ENCODE measurements around the gene ZXDC.

The ZXDC gene

DNA sequence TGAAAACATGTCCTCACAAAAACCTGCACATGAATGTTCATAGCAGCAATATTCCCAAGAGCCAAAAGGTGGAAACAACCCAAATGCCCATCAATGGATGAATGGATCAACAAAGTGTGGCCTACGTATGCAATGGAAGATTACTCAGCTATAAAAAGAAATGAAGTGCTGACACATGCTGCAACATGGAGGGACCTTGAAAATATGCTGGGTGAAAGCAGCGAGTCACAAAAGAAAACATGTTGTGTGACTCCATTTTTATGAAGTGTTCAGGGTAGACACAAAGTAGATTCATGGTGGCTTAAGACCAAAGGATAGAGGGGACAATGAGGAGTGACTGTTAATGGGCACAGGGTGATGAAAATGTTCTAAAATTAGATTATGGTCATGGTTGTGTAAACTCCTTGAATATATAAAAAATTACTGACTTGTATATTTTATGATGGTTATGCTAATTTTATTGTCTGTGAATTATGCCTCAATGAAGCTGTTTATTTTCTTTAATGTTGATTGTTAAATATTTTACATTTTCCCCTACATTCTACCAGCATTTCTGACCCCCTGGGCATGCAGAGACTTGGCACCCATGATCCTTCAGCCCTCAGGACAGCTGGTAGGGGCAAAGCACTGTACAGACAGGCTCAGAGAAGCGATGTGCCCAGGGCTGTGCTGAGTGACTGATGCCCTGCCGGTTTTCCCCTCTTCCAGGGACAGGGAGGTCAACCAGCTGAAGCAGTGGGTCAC, 43.2 kb downstream of the ZXDC start:
- Histone ChIP-seq H3K27ac (ENCODE audit: low read depth in 2 of 2, low read length in 2 of 2) (no peak overlapping the region), H3K4me3 (ENCODE audit: low read length in 2 of 2) (no peak overlapping the region), H3K27me3 (ENCODE audit: control insufficient read depth in 2 of 2, insufficient read depth in 2 of 2, low read length in 2 of 2) (no peaks in the 10 kb centered on the region), H3K4me1 (ENCODE audit: control insufficient read depth in 2 of 2, insufficient read depth in 2 of 2, low read length in 2 of 2) (no peaks in the 10 kb centered on the region), H3K36me3 (ENCODE audit: control insufficient read depth in 2 of 2, insufficient read depth in 2 of 2, low read length in 2 of 2) (peaks cover 0 to 18% of the 10 kb centered on the region in 2 donors), H3K9me3 (ENCODE audit: control insufficient read depth in 2 of 2, low read length in 2 of 2) (no peaks in the 10 kb centered on the region), H3K9ac (ENCODE audit: low read depth in 1 of 2, low read length in 2 of 2) (no peak overlapping the region)

DNA sequence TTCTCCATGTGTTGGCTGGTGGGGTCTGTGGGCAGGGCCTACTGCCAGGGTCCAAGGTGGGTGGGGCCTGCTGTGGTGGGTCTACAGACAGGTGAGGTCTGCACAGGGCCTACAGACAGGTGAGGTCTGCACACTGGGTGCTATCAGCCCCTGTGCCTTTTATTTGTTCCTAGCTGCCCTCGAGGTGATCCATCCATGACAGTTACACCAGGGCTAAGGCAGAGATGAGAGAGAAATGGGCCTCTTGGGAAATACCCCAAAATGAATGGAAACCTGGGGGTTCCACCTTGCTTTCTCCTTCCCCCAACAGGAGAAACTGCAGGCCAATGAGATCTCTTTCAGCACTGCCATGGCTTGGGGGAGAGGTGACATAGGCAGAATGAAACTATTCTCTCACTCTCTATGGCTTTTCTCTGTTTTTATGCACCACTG, 44.6 kb downstream of the ZXDC start:
- no peak overlapping the region for H3K4me3 ChIP-seq (ENCODE audit: low read length in 2 of 2)
- no peaks in the 10 kb centered on the region for H3K9me3 ChIP-seq (ENCODE audit: control insufficient read depth in 2 of 2, low read length in 2 of 2)
- H3K4me1 ChIP-seq (ENCODE audit: control insufficient read depth in 2 of 2, insufficient read depth in 2 of 2, low read length in 2 of 2) = no peaks in the 10 kb centered on the region
- H3K9ac ChIP-seq (ENCODE audit: low read depth in 1 of 2, low read length in 2 of 2) = no peak overlapping the region
- no peak overlapping the region for H3K27ac ChIP-seq (ENCODE audit: low read depth in 2 of 2, low read length in 2 of 2)
- no peaks in the 10 kb centered on the region for H3K27me3 ChIP-seq (ENCODE audit: control insufficient read depth in 2 of 2, insufficient read depth in 2 of 2, low read length in 2 of 2)
- peaks cover 0 to 7% of the 10 kb centered on the region in 2 donors for H3K36me3 ChIP-seq (ENCODE audit: control insufficient read depth in 2 of 2, insufficient read depth in 2 of 2, low read length in 2 of 2)

DNA sequence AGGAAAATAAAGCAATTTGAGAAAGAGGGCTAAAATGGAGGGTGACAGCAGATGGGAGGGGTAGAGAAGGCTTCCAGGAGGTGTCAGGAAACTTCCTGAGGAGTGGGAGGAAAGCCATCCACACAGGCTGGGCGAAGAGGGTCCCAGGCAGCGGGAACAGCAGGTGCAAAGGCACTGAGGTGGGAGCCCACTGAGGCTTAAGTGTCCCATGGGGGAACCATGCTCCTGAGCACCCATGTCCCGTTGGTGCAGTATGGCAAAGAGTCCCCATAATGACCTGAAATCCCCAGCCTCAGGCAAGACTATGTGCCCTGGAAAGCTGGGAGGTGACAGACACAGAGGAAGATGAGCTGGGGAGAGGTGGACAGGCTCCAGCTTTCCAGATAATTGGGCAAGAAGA, 50.9 kb downstream of the ZXDC start:
- no peak overlapping the region for H3K9ac ChIP-seq (ENCODE audit: low read depth in 1 of 2, low read length in 2 of 2)
- no peaks in the 10 kb centered on the region for H3K27me3 ChIP-seq (ENCODE audit: control insufficient read depth in 2 of 2, insufficient read depth in 2 of 2, low read length in 2 of 2)
- H3K27ac ChIP-seq (ENCODE audit: low read depth in 2 of 2, low read length in 2 of 2) = no peak overlapping the region
- no peaks in the 10 kb centered on the region for H3K9me3 ChIP-seq (ENCODE audit: control insufficient read depth in 2 of 2, low read length in 2 of 2)
- H3K36me3 ChIP-seq (ENCODE audit: control insufficient read depth in 2 of 2, insufficient read depth in 2 of 2, low read length in 2 of 2) = no peaks in the 10 kb centered on the region
- H3K4me1 ChIP-seq (ENCODE audit: control insufficient read depth in 2 of 2, insufficient read depth in 2 of 2, low read length in 2 of 2) = no peaks in the 10 kb centered on the region
- H3K4me3 ChIP-seq (ENCODE audit: low read length in 2 of 2) = no peak overlapping the region

DNA sequence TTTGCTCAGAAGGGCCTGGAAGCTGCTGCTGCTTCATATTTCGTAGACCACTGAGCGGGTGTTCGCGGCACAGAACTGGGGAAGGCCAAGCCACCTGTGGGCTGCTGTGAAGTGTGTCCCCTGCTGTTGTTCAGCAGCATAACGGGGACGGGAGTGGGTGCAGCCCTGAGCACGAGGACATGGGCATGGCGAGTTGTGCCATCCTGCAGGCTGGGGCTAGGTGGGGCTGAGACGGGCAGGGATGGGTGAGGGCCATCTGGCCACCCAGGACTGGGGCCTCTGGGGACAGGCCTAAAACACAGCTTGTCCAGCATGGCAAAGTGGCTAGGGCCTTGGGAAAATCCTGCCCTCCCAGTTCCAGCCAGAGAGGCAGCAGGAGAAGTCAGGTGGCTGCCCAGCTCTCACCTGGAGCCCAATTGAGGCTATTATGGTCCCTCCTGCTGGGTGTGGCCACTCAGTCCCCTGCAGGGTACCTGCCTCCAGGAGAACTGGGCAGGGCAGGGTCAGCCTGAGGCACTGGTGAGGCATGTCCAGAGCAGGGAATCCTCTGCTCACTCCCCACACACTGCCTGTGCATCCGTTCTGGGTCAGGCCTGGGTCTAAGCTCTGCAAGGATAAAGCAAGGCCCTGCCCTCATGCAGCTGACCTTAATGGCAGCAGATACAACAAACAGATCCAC, 51.5 kb downstream of the ZXDC start:
- Histone ChIP-seq H3K9me3 (ENCODE audit: control insufficient read depth in 2 of 2, low read length in 2 of 2) (no peaks in the 10 kb centered on the region), H3K9ac (ENCODE audit: low read depth in 1 of 2, low read length in 2 of 2) (no peak overlapping the region), H3K27me3 (ENCODE audit: control insufficient read depth in 2 of 2, insufficient read depth in 2 of 2, low read length in 2 of 2) (no peaks in the 10 kb centered on the region), H3K4me1 (ENCODE audit: control insufficient read depth in 2 of 2, insufficient read depth in 2 of 2, low read length in 2 of 2) (no peaks in the 10 kb centered on the region), H3K36me3 (ENCODE audit: control insufficient read depth in 2 of 2, insufficient read depth in 2 of 2, low read length in 2 of 2) (no peaks in the 10 kb centered on the region), H3K4me3 (ENCODE audit: low read length in 2 of 2) (no peak overlapping the region), H3K27ac (ENCODE audit: low read depth in 2 of 2, low read length in 2 of 2) (no peak overlapping the region)

DNA sequence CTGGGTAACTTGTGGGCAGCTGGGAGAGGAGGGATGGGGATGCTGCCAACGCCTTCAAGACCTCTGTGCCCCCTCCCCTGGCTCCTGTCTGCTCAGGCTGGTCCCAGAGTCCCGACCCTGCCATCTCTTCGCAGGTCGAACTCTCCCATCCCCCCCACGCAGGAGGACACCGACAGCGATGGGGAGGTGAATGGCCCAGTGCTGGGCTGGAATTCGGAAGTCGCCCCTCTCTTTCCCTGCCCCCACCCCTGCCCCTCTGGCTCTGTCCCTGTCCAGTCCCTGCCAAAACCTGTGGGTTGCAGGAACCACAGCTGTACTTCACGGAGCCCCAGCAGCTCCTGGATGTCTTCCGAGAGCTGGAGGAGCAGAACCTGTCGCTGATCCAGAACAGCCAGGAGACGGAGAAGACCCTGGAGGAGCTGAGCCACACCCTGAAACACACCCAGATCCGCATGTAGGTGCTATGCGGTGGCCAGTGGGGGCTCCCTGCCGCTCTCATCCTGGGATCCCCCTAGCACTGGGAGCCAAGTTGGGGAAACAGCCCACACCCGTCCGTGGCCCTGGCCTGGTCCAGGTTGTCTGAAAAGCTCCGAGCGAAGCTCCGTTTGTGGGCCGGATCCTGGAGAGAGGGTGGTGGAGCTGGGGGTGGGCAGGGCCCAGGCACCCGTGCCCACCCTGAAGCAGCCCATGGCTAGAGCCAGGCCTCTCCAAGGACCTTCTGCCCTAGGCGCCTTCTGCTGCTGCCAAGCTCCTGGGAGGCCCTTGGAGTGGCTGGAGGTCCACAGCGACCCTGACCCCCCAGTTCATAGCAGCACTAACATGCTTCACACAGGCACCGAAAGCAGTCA, 52.3 kb downstream of the ZXDC start:
- H3K9ac ChIP-seq (ENCODE audit: low read depth in 1 of 2, low read length in 2 of 2) = no peak overlapping the region
- no peaks in the 10 kb centered on the region for H3K36me3 ChIP-seq (ENCODE audit: control insufficient read depth in 2 of 2, insufficient read depth in 2 of 2, low read length in 2 of 2)
- H3K27me3 ChIP-seq (ENCODE audit: control insufficient read depth in 2 of 2, insufficient read depth in 2 of 2, low read length in 2 of 2) = no peaks in the 10 kb centered on the region
- no peaks in the 10 kb centered on the region for H3K4me1 ChIP-seq (ENCODE audit: control insufficient read depth in 2 of 2, insufficient read depth in 2 of 2, low read length in 2 of 2)
- H3K4me3 ChIP-seq (ENCODE audit: low read length in 2 of 2) = no peak overlapping the region
- no peaks in the 10 kb centered on the region for H3K9me3 ChIP-seq (ENCODE audit: control insufficient read depth in 2 of 2, low read length in 2 of 2)
- H3K27ac ChIP-seq (ENCODE audit: low read depth in 2 of 2, low read length in 2 of 2) = no peak overlapping the region

DNA sequence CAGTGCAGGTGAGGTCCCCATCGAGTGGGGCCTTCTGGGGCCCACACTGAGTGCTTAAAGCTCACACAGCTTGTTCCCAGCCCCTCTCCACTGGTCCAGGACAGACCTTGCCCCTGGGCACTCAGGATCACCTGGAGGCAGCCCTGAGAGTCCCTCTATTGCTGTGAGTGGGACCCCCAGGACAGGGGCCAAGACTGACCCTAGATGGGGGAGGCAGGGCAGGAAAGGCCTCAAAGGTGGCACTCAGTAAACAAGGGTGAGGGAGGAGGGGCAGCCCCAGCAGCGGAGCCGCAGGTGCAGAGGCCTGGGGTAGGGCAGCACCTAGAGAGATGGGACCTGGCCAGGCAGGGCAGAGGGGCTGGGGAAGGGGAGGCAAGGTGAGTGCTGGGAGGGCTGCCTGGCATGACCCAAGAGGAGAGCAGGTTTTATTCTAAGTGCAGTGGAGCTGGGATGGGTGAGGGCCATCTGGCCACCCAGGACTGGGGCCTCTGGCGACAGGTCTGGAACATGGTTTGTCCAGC, 53.1 kb downstream of the ZXDC start:
- H3K27me3 ChIP-seq (ENCODE audit: control insufficient read depth in 2 of 2, insufficient read depth in 2 of 2, low read length in 2 of 2) = no peaks in the 10 kb centered on the region

DNA sequence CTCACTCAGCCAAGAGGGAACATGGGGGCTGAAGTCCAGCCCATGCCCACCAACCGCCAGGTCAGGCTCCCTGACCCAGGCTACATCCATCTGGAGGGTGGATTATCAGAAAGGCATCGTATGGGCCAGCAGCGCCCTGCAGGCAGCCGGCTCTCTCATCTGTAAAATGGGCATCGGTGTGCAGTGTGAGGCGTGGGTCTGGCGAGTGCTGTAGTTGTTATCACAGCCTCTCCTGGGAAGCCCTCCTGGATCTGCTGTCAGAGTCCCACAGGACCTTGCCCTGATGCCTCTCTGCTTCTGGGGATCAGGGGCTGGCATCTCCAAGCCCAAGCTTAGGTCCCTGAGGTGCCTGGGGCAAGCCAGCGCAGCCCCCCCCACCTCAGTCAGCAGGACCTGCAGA, 53.6 kb downstream of the ZXDC start:
- no peak overlapping the region for H3K4me3 ChIP-seq (ENCODE audit: low read length in 2 of 2)
- H3K36me3 ChIP-seq (ENCODE audit: control insufficient read depth in 2 of 2, insufficient read depth in 2 of 2, low read length in 2 of 2) = no peaks in the 10 kb centered on the region
- no peak overlapping the region for H3K9ac ChIP-seq (ENCODE audit: low read depth in 1 of 2, low read length in 2 of 2)
- H3K27ac ChIP-seq (ENCODE audit: low read depth in 2 of 2, low read length in 2 of 2) = no peak overlapping the region
- peaks cover 0 to under 1% of the 10 kb centered on the region in 2 donors for H3K27me3 ChIP-seq (ENCODE audit: control insufficient read depth in 2 of 2, insufficient read depth in 2 of 2, low read length in 2 of 2)
- H3K4me1 ChIP-seq (ENCODE audit: control insufficient read depth in 2 of 2, insufficient read depth in 2 of 2, low read length in 2 of 2) = no peaks in the 10 kb centered on the region
- no peaks in the 10 kb centered on the region for H3K9me3 ChIP-seq (ENCODE audit: control insufficient read depth in 2 of 2, low read length in 2 of 2)

More for the DNA sequence above, 53.1 kb downstream of the ZXDC start:
- Histone ChIP-seq H3K36me3 (ENCODE audit: control insufficient read depth in 2 of 2, insufficient read depth in 2 of 2, low read length in 2 of 2) (no peaks in the 10 kb centered on the region), H3K9ac (ENCODE audit: low read depth in 1 of 2, low read length in 2 of 2) (no peak overlapping the region), H3K27ac (ENCODE audit: low read depth in 2 of 2, low read length in 2 of 2) (no peak overlapping the region), H3K4me1 (ENCODE audit: control insufficient read depth in 2 of 2, insufficient read depth in 2 of 2, low read length in 2 of 2) (no peaks in the 10 kb centered on the region), H3K4me3 (ENCODE audit: low read length in 2 of 2) (no peak overlapping the region), H3K9me3 (ENCODE audit: control insufficient read depth in 2 of 2, low read length in 2 of 2) (no peaks in the 10 kb centered on the region)

DNA sequence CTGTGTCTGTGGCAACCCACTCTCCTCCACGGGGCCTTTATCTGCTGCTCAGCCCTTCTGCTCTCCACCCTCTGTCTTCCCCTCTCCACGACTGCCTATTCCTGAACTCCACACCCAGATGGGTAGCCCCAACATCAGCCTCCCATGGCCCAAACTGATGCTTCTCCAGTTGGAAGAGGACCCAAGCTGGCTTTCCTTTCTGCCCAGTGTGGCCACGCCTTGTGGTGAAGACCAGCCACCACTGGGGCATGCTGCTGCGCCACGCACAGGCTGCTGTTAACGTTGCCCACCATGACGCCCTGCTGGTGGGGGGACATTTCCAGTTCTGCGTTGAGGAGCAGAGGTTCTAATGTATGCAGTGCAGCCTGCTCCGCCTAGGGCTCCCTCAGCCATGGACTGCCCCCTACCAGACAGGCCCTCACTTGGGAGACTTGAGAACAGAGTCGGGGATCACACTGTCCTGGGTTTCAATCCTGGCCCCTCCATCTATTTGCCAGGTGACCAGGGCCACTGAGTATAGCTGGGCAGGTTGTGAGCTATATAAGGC, 54.0 kb downstream of the ZXDC start:
- H3K4me1 ChIP-seq (ENCODE audit: control insufficient read depth in 2 of 2, insufficient read depth in 2 of 2, low read length in 2 of 2) = no peaks in the 10 kb centered on the region
- H3K9ac ChIP-seq (ENCODE audit: low read depth in 1 of 2, low read length in 2 of 2) = no peak overlapping the region
- H3K36me3 ChIP-seq (ENCODE audit: control insufficient read depth in 2 of 2, insufficient read depth in 2 of 2, low read length in 2 of 2) = no peaks in the 10 kb centered on the region
- H3K9me3 ChIP-seq (ENCODE audit: control insufficient read depth in 2 of 2, low read length in 2 of 2) = no peaks in the 10 kb centered on the region
- H3K27me3 ChIP-seq (ENCODE audit: control insufficient read depth in 2 of 2, insufficient read depth in 2 of 2, low read length in 2 of 2) = peaks cover 0 to 4% of the 10 kb centered on the region in 2 donors
- no peak overlapping the region for H3K4me3 ChIP-seq (ENCODE audit: low read length in 2 of 2)
- H3K27ac ChIP-seq (ENCODE audit: low read depth in 2 of 2, low read length in 2 of 2) = no peak overlapping the region

DNA sequence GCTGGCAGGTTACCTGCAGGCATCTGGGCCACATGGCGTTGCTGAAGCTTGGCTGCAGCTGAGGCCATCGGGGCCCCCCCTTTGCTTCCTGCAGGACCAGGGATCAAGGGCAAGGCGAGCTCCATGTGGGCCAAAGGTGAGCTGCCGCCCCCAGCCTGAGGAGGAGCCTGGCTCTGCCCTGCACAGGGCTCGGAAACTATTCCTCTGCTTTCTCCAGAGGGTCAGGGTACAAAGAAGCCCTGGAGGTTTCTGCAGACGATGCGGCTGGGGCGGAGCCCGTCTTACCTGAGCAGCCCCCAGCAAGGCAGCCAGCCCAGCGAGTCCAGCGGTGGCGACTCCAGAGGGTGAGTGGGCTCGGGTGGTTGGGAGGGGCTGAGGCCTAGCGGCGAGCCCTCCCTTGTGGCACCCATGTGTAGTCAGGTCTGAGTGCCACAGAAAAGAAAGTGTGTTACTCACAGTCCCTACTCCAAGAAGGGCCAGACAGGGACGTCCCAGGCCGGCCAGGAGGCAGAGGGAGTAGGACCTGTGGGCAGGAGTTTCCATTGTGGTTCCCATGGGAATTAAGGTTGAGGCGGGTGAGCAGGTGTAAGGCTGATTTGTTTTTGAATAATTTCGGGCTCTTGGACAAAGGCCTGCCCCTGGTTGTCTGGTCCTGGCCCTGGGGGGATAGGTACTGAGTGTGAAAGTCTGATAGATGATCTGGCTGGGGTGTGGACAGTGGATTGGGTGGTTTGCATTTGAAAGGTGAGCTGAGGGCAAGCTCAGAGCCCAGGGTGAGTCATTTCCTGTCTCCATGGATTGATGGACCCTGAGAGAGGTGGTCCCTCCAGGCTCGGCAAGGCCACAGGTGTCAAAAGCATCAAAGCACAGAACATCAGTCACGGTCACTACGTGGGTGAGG, 55.6 kb downstream of the ZXDC start:
- peaks cover 0 to 4% of the 10 kb centered on the region in 2 donors for H3K27me3 ChIP-seq (ENCODE audit: control insufficient read depth in 2 of 2, insufficient read depth in 2 of 2, low read length in 2 of 2)
- H3K36me3 ChIP-seq (ENCODE audit: control insufficient read depth in 2 of 2, insufficient read depth in 2 of 2, low read length in 2 of 2) = no peaks in the 10 kb centered on the region
- H3K4me3 ChIP-seq (ENCODE audit: low read length in 2 of 2) = no peak overlapping the region
- H3K9me3 ChIP-seq (ENCODE audit: control insufficient read depth in 2 of 2, low read length in 2 of 2) = no peaks in the 10 kb centered on the region
- H3K9ac ChIP-seq (ENCODE audit: low read depth in 1 of 2, low read length in 2 of 2) = no peak overlapping the region
- no peak overlapping the region for H3K27ac ChIP-seq (ENCODE audit: low read depth in 2 of 2, low read length in 2 of 2)
- H3K4me1 ChIP-seq (ENCODE audit: control insufficient read depth in 2 of 2, insufficient read depth in 2 of 2, low read length in 2 of 2) = no peaks in the 10 kb centered on the region

Measured in mucosa of rectum (tissue), 2 donors.